IPS DF 4.7 (cell line): ENCODE data around the gene ERRFI1.

Source experiments
- DNase-seq: peaks from one replicate; pipeline ENCODE4 v3.0.0-alpha.2; 2013; ENCODE audit warnings: low spot score; ENCODE audit errors: extremely low read depth

Gene ERRFI1

GRCh38 chr1:8046391-8046790 lies 20.3 kb upstream of the ERRFI1 start:
- no peak for DNase-seq

- no peak for DNase-seq
Observed at GRCh38 chr1:8043621-8044020, 17.5 kb upstream of the ERRFI1 start.

GRCh38 chr1:8042134-8042533 lies 16.0 kb upstream of the ERRFI1 start:
- no peak for DNase-seq

- no peak for DNase-seq
Observed at GRCh38 chr1:8040586-8040985, 14.5 kb upstream of the ERRFI1 start.

- no peak for DNase-seq
Observed at GRCh38 chr1:8039071-8039470, 13.0 kb upstream of the ERRFI1 start.

GRCh38 chr1:8035289-8035688 lies 9.2 kb upstream of the ERRFI1 start:
- DNase-seq = no peak

- DNase-seq = no peak
Observed at GRCh38 chr1:8033322-8033721, 7.2 kb upstream of the ERRFI1 start.

- DNase-seq = no peak
Observed at GRCh38 chr1:8032366-8032910, 6.3 kb upstream of the ERRFI1 start.

- DNase-seq = no peak
Observed at GRCh38 chr1:8031176-8031785, 5.2 kb upstream of the ERRFI1 start.

- no peak for DNase-seq
Observed at GRCh38 chr1:8028571-8028910, 2.4 kb upstream of the ERRFI1 start.

GRCh38 chr1:8027748-8028570 lies 1.9 kb upstream of the ERRFI1 start:
- DNase-seq = no peak

- no peak for DNase-seq
Observed at GRCh38 chr1:8026976-8027747, 1.1 kb upstream of the ERRFI1 start.

GRCh38 chr1:8025671-8026144 lies 401 bp downstream of the ERRFI1 start:
- DNase-seq = no peak

- DNase-seq = no peak
Observed at GRCh38 chr1:8025061-8025670, 943 bp downstream of the ERRFI1 start.

GRCh38 chr1:8024329-8024728 lies 1.8 kb downstream of the ERRFI1 start:
- DNase-seq = no peak

- no peak for DNase-seq
Observed at GRCh38 chr1:8023995-8024313, 2.2 kb downstream of the ERRFI1 start.

- no peak for DNase-seq
Observed at GRCh38 chr1:8023287-8023994, 2.7 kb downstream of the ERRFI1 start.

GRCh38 chr1:8022395-8023286 lies 3.5 kb downstream of the ERRFI1 start:
- no peak for DNase-seq

GRCh38 chr1:8021676-8022266 lies 4.3 kb downstream of the ERRFI1 start:
- DNase-seq = no peak

GRCh38 chr1:8020032-8020431 lies 6.1 kb downstream of the ERRFI1 start:
- no peak for DNase-seq
